HepG2 (cell line): ENCODE data around the gene CYLD. TPM values are rescaled to one million over a fixed set of nuclear protein-coding genes. Genes with fewer than 3 reads are reported as not detected.
A peak's percentile ranks its signal among the peaks of the same experiment; 100 is the strongest.

Experiments used
- ATF1 ChIP-seq: IDR thresholded peaks from 2 replicates; pipeline ENCODE4 v1.6.1; 2016; ENCODE audit warnings: mild to moderate bottlenecking, control low read depth
- CREM ChIP-seq, 2 experiments: sonication (generic) in 1 of 2; formaldehyde crosslinking in 1 of 2; IDR thresholded peaks; 2 replicates each; pipeline versions ENCODE4 v1.4.0 to v1.6.1; 2016 to 2020; ENCODE audit warnings: antibody characterized with exemption in 1 of 2, mild to moderate bottlenecking in 1 of 2, missing genetic modification reagents in 1 of 2
- ELF3 ChIP-seq: IDR thresholded peaks from 2 replicates; pipeline ENCODE4 v1.6.1; 2016; ENCODE audit warnings: missing genetic modification reagents, missing compliant biosample characterization
- FOXA3 ChIP-seq: IDR thresholded peaks from 2 replicates; pipeline ENCODE4 v1.6.1; 2016; ENCODE audit warnings: missing genetic modification reagents, missing compliant biosample characterization
- HDAC1 ChIP-seq: sonication (generic); formaldehyde crosslinking; IDR thresholded peaks from 2 replicates; pipeline ENCODE4 v1.5.1; 2020; ENCODE audit warnings: mild to moderate bottlenecking, missing genetic modification reagents
- HMG20B ChIP-seq: conservative IDR thresholded peaks from 2 replicates; pipeline ENCODE4 v1.6.1; 2016; ENCODE audit warnings: missing genetic modification reagents, missing compliant biosample characterization
- MAF1 ChIP-seq: sonication (generic); formaldehyde crosslinking; IDR thresholded peaks from 2 replicates; pipeline ENCODE4 v1.5.0; 2020; ENCODE audit warnings: missing genetic modification reagents, borderline replicate concordance
- MAFF ChIP-seq: IDR thresholded peaks from 2 replicates; pipeline ENCODE4 v1.6.1; 2011; ENCODE audit warnings: low read depth, low read length, improper control_type of control experiment
- NFATC3 ChIP-seq: sonication (generic); formaldehyde crosslinking; IDR thresholded peaks from 2 replicates; pipeline ENCODE4 v1.5.1; 2020; ENCODE audit warnings: mild to moderate bottlenecking, missing genetic modification reagents
- RELA ChIP-seq: sonication (generic); formaldehyde crosslinking; IDR thresholded peaks from 2 replicates; pipeline ENCODE4 v1.4.0; 2020; ENCODE audit warnings: missing genetic modification reagents
- SALL1 ChIP-seq: sonication (generic); formaldehyde crosslinking; IDR thresholded peaks from 2 replicates; pipeline ENCODE4 v1.8.0; 2022; ENCODE audit warnings: mild to moderate bottlenecking, missing genetic modification reagents
- TGIF2 ChIP-seq: IDR thresholded peaks from 2 replicates; pipeline ENCODE4 v1.6.1; 2016; ENCODE audit warnings: control low read depth, missing compliant biosample characterization
- ZNF335 ChIP-seq: sonication (generic); formaldehyde crosslinking; IDR thresholded peaks from 2 replicates; pipeline ENCODE4 v1.4.0; 2020; ENCODE audit warnings: missing genetic modification reagents
- ZNF543 ChIP-seq: sonication (generic); formaldehyde crosslinking; IDR thresholded peaks from 2 replicates; pipeline ENCODE4 v1.4.0; 2020; ENCODE audit warnings: mild to moderate bottlenecking, missing genetic modification reagents
- ZNF567 ChIP-seq: sonication (generic); formaldehyde crosslinking; IDR thresholded peaks from 2 replicates; pipeline ENCODE4 v1.8.1; 2023; ENCODE audit warnings: mild to moderate bottlenecking, missing genetic modification reagents, borderline replicate concordance
- ZNF574 ChIP-seq: sonication (generic); formaldehyde crosslinking; IDR thresholded peaks from 2 replicates; pipeline ENCODE4 v1.4.0; 2020; ENCODE audit warnings: missing genetic modification reagents
- ZNF605 ChIP-seq: sonication (generic); formaldehyde crosslinking; IDR thresholded peaks from 2 replicates; pipeline ENCODE4 v1.8.0; 2022; ENCODE audit warnings: mild to moderate bottlenecking, missing genetic modification reagents
- ZNF670 ChIP-seq: sonication (generic); formaldehyde crosslinking; IDR thresholded peaks from 2 replicates; pipeline ENCODE4 v1.8.0; 2022; ENCODE audit warnings: mild to moderate bottlenecking, missing genetic modification reagents, borderline replicate concordance
- polyA plus RNA-seq, 8 experiments: library from polyadenylated mRNA; depleted of rRNA in 3 of 8; stranded (reverse) in 7 of 8; unstranded in 1 of 8; fragments of >200 nt; fragmentation: Illumina TruSeq in 4 of 8; extraction: Trizol in 4 of 8; gene quantifications; 2 replicates each; pipeline versions ENCODE4 v1.2.1 to v1.2.3, GENCODE V29; 2011 to 2016; ENCODE audit warnings: low read depth in 4 of 8, missing spikeins in 1 of 8, mixed read lengths in 1 of 8; ENCODE audit not compliant: insufficient read depth in 1 of 8
- total RNA-seq, 5 experiments: library from RNA; depleted of rRNA; stranded (reverse); fragments of >200 nt; fragmentation: Illumina TruSeq; extraction: Trizol; gene quantifications; 2 replicates each; pipeline ENCODE4 v1.2.3, GENCODE V29; 2016; ENCODE audit warnings: low read depth in 1 of 5
- TF ChIP-seq, protein P1 (sequence below): sonication (generic); formaldehyde crosslinking; IDR thresholded peaks from 2 replicates; pipeline ENCODE4 v1.9.0; 2021; ENCODE audit warnings: missing genetic modification reagents, borderline replicate concordance
- TF ChIP-seq, protein P2 (sequence below): sonication (generic); formaldehyde crosslinking; IDR thresholded peaks from 2 replicates; pipeline ENCODE4 v1.8.1; 2023; ENCODE audit warnings: missing genetic modification reagents, mild to moderate bottlenecking, borderline replicate concordance
- TF ChIP-seq, protein P3 (sequence below): sonication (generic); formaldehyde crosslinking; IDR thresholded peaks from 2 replicates; pipeline ENCODE4 v1.5.1; 2020; ENCODE audit warnings: missing genetic modification reagents, mild to moderate bottlenecking, borderline replicate concordance
- TF ChIP-seq, protein P4 (sequence below): sonication (generic); formaldehyde crosslinking; IDR thresholded peaks from 2 replicates; pipeline ENCODE4 v1.8.0; 2022; ENCODE audit warnings: missing genetic modification reagents, mild to moderate bottlenecking, borderline replicate concordance

CYLD gene
- total and polyA plus RNA-seq, 2 of the 13 experiments (the other 11 are each of a cell fraction or from before 2014, with no cell fraction given), result 6.1 to 11.4 TPM

- TF ChIP-seq, protein P1, sequence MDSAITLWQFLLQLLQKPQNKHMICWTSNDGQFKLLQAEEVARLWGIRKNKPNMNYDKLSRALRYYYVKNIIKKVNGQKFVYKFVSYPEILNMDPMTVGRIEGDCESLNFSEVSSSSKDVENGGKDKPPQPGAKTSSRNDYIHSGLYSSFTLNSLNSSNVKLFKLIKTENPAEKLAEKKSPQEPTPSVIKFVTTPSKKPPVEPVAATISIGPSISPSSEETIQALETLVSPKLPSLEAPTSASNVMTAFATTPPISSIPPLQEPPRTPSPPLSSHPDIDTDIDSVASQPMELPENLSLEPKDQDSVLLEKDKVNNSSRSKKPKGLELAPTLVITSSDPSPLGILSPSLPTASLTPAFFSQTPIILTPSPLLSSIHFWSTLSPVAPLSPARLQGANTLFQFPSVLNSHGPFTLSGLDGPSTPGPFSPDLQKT (CRISPR knock-in tag), result no peak
- TF ChIP-seq, protein P2, sequence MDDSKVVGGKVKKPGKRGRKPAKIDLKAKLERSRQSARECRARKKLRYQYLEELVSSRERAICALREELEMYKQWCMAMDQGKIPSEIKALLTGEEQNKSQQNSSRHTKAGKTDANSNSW (CRISPR knock-in tag), result no peak
- TF ChIP-seq ZNF605 (CRISPR knock-in tag), result 0 out of 2 replicates have a peak, but pooled peaks have one; percentile 73
- TF ChIP-seq ELF3, result peak; percentile 56
- no peak for TF ChIP-seq MAFF
- TF ChIP-seq ZNF335 (CRISPR knock-in tag), result peak; percentile 73; the same call in 1 of the 2 replicates
- TF ChIP-seq, protein P3, sequence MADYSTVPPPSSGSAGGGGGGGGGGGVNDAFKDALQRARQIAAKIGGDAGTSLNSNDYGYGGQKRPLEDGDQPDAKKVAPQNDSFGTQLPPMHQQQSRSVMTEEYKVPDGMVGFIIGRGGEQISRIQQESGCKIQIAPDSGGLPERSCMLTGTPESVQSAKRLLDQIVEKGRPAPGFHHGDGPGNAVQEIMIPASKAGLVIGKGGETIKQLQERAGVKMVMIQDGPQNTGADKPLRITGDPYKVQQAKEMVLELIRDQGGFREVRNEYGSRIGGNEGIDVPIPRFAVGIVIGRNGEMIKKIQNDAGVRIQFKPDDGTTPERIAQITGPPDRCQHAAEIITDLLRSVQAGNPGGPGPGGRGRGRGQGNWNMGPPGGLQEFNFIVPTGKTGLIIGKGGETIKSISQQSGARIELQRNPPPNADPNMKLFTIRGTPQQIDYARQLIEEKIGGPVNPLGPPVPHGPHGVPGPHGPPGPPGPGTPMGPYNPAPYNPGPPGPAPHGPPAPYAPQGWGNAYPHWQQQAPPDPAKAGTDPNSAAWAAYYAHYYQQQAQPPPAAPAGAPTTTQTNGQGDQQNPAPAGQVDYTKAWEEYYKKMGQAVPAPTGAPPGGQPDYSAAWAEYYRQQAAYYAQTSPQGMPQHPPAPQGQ (CRISPR knock-in tag), result no peak
- no peak for TF ChIP-seq NFATC3 (CRISPR knock-in tag)
- TF ChIP-seq ZNF567 (CRISPR knock-in tag), result 0 out of 2 replicates have a peak, but pooled peaks have one; percentile 36
- TF ChIP-seq CREM (IDR thresholded peaks at IDR 0.05), result peak; percentile 64
- TF ChIP-seq CREM (CRISPR knock-in tag; IDR thresholded peaks at IDR 0.05), result no peak
- peak; percentile 87 for TF ChIP-seq ZNF574
- 0 out of 2 replicates have a peak, but pooled peaks have one; percentile 28 for TF ChIP-seq ZNF543 (CRISPR knock-in tag)
- peak; percentile 82 for TF ChIP-seq ATF1 (CRISPR knock-in tag)
- peak; percentile 52; the same call in 1 of the 2 replicates for TF ChIP-seq MAF1 (CRISPR knock-in tag)
- TF ChIP-seq HDAC1 (CRISPR knock-in tag), result peak; percentile 95
- TF ChIP-seq HMG20B (CRISPR knock-in tag), result peak; percentile 75
- TF ChIP-seq TGIF2, result peak; percentile 98
- TF ChIP-seq FOXA3 (CRISPR knock-in tag), result peak; percentile 70; the same call in 1 of the 2 replicates
- TF ChIP-seq SALL1 (CRISPR knock-in tag), result peak; percentile 65
- TF ChIP-seq ZNF670 (CRISPR knock-in tag), result no peak
- peak; percentile 99 for TF ChIP-seq RELA (CRISPR knock-in tag)
- TF ChIP-seq, protein P4, sequence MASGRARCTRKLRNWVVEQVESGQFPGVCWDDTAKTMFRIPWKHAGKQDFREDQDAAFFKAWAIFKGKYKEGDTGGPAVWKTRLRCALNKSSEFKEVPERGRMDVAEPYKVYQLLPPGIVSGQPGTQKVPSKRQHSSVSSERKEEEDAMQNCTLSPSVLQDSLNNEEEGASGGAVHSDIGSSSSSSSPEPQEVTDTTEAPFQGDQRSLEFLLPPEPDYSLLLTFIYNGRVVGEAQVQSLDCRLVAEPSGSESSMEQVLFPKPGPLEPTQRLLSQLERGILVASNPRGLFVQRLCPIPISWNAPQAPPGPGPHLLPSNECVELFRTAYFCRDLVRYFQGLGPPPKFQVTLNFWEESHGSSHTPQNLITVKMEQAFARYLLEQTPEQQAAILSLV (CRISPR knock-in tag), result peak; percentile 89; the same call in 1 of the 2 replicates
Measured at GRCh38 chr16:50741781-50742575, at the start of gene CYLD (continued).
